Calu3 (cell line): ENCODE measurements around the gene AGPAT1. TPM values are rescaled to one million over a fixed set of nuclear protein-coding genes. Genes with fewer than 3 reads are reported as not detected.

Source experiments
- BruUV-seq: library from RNA; stranded (reverse); fragments of 400-500 nt; replicated peaks from 2 replicates; lab custom pipeline; 2021; lab: Mats Ljungman, UMichigan
- CTCF ChIA-PET: fragments of 300-600 bp; sonication (Branson Sonifier 250); formaldehyde crosslinking; loops from one replicate; lab custom pipeline; 2022; ENCODE audit warnings: antibody characterized with exemption; lab: Charles Lee
- DNase-seq: peaks from one replicate; pipeline ENCODE4 v3.0.0; 2022
- H3K27ac Mint-ChIP-seq: one replicate; pipeline ENCODE4 v1.8.0; 2022; ENCODE audit warnings: mixed read lengths; ENCODE audit not compliant: unreplicated experiment
- H3K27me3 Mint-ChIP-seq: one replicate; pipeline ENCODE4 v1.8.0; 2022; ENCODE audit warnings: mixed read lengths; ENCODE audit not compliant: unreplicated experiment
- H3K36me3 Mint-ChIP-seq: one replicate; pipeline ENCODE4 v1.8.0; 2022; ENCODE audit warnings: mild to moderate bottlenecking, moderate library complexity, mixed read lengths; ENCODE audit not compliant: insufficient read depth, unreplicated experiment
- H3K4me1 Mint-ChIP-seq: one replicate; pipeline ENCODE4 v1.8.0; 2022; ENCODE audit warnings: mild to moderate bottlenecking, low read depth, mixed read lengths; ENCODE audit not compliant: unreplicated experiment
- H3K4me3 Mint-ChIP-seq: one replicate; pipeline ENCODE4 v1.8.0; 2022; ENCODE audit warnings: mild to moderate bottlenecking, low read depth, moderate library complexity, mixed read lengths; ENCODE audit not compliant: unreplicated experiment
- H3K9me3 Mint-ChIP-seq: one replicate; pipeline ENCODE4 v1.8.0; 2022; ENCODE audit warnings: low read depth, mixed read lengths; ENCODE audit not compliant: unreplicated experiment
- CTCF ChIP-seq: fragments of 200-600 bp; IDR thresholded peaks from one replicate; pipeline ENCODE4 v1.8.0; 2022; ENCODE audit warnings: antibody characterized with exemption; ENCODE audit not compliant: unreplicated experiment
- intact Hi-C: fragments of 100-400 bp; cut with micrococcal nuclease; formaldehyde crosslinking; loops from one replicate; pipeline ENCODE4 v1.10.0; 2022; ENCODE audit not compliant: unreplicated experiment
- total RNA-seq: library from RNA; stranded (reverse); gene quantifications from 2 replicates; pipeline ENCODE4 v1.2.3, GENCODE V29; 2022

Gene AGPAT1
- total RNA-seq, 1 experiment from 2014 or later = 138 TPM

GRCh38 chr6:32203426-32204267 lies 27.8 kb upstream of the AGPAT1 start:
- no TSS peak for BruUV-seq
- H3K27me3 Mint-ChIP-seq = peaks cover 66% of the 10 kb centered on the region
- CTCF ChIA-PET = interaction anchor here (0.6 to 0.9 kb wide), 2 partner anchors 20 to 1045 kb away, joined by 3 read pairs; partner anchors contain the start of gene NOTCH4
- no peak overlapping the region for H3K27ac Mint-ChIP-seq
- H3K9me3 Mint-ChIP-seq = no peaks in the 10 kb centered on the region
- no peaks in the 10 kb centered on the region for H3K4me1 Mint-ChIP-seq
- peaks cover 4% of the 10 kb centered on the region for H3K36me3 Mint-ChIP-seq
- intact Hi-C loops = no loop called here
- no peak for DNase-seq
- TF ChIP-seq CTCF = no peak
- no peak overlapping the region for H3K4me3 Mint-ChIP-seq

- no peak for TF ChIP-seq CTCF
- no peak overlapping the region for H3K27ac Mint-ChIP-seq
- no TSS peak for BruUV-seq
- no peak overlapping the region for H3K4me3 Mint-ChIP-seq
- H3K27me3 Mint-ChIP-seq = peaks cover 60% of the 10 kb centered on the region
- no peaks in the 10 kb centered on the region for H3K9me3 Mint-ChIP-seq
- no peak for DNase-seq
- H3K4me1 Mint-ChIP-seq = peaks cover 3% of the 10 kb centered on the region
- H3K36me3 Mint-ChIP-seq = peaks cover 9% of the 10 kb centered on the region
- intact Hi-C loops = no loop called here
- CTCF ChIA-PET = no interaction called here
Measured at GRCh38 chr6:32202186-32202585, 26.3 kb upstream of the AGPAT1 start.

- Mint-ChIP-seq H3K36me3 (peaks cover 22% of the 10 kb centered on the region), H3K4me1 (peaks cover 15% of the 10 kb centered on the region), H3K4me3 (no peak overlapping the region), H3K27me3 (peaks cover 49% of the 10 kb centered on the region), H3K27ac (no peak overlapping the region), H3K9me3 (no peaks in the 10 kb centered on the region)
- intact Hi-C loops = no loop called here
- DNase-seq = no peak
- CTCF ChIA-PET = no interaction called here
- BruUV-seq = no TSS peak
- no peak for TF ChIP-seq CTCF
Measured at GRCh38 chr6:32200711-32201475, 25.0 kb upstream of the AGPAT1 start.

- Mint-ChIP-seq H3K4me3 (no peak overlapping the region), H3K9me3 (no peaks in the 10 kb centered on the region), H3K36me3 (peaks cover 35% of the 10 kb centered on the region), H3K27ac (no peak overlapping the region), H3K27me3 (peaks cover 29% of the 10 kb centered on the region), H3K4me1 (peaks cover 26% of the 10 kb centered on the region)
- CTCF ChIA-PET = interaction anchor here (0.7 to 3.9 kb wide), 3 partner anchors 22 to 1040 kb away, joined by 3 to 32 read pairs (median 3); partner anchors contain the start of gene AGPAT1
- BruUV-seq = no TSS peak
- DNase-seq = no peak
- no peak for TF ChIP-seq CTCF
- intact Hi-C loops = loop anchor here (10.0 kb wide), 1 partner anchor 254 kb away; the partner anchor contains the start of gene CFB
Measured at GRCh38 chr6:32198866-32199265, 23.0 kb upstream of the AGPAT1 start.
